WERI-Rb-1 (cell line): ENCODE data around the gene GRIN3B.

Source experiments
- DNase-seq: peaks from one replicate; pipeline ENCODE4 v3.0.0-alpha.2; 2020
- H3K27ac ChIP-seq: fragments of 250-450 bp; sonication (Bioruptor Pico); 2 replicates; pipeline ENCODE4 v1.5.1; 2020; ENCODE audit warnings: mild to moderate bottlenecking, moderate library complexity
- H3K27me3 ChIP-seq: fragments of 250-450 bp; sonication (Bioruptor Pico); 2 replicates; pipeline ENCODE4 v1.5.1; 2021; ENCODE audit warnings: mild to moderate bottlenecking, low read depth, moderate library complexity; ENCODE audit not compliant: insufficient read depth, severe bottlenecking
- H3K36me3 ChIP-seq: fragments of 250-450 bp; sonication (Bioruptor Pico); 2 replicates; pipeline ENCODE4 v1.5.1; 2020; ENCODE audit warnings: mild to moderate bottlenecking, moderate library complexity
- H3K4me3 ChIP-seq: 2 replicates; pipeline ENCODE4 v1.5.1; 2011; ENCODE audit warnings: low read depth, mild to moderate bottlenecking, control low read depth, low read length
- H3K9me3 ChIP-seq: fragments of 250-450 bp; sonication (Bioruptor Pico); 2 replicates; pipeline ENCODE4 v1.5.1; 2021; ENCODE audit warnings: mild to moderate bottlenecking, moderate library complexity; ENCODE audit not compliant: severe bottlenecking
- CTCF ChIP-seq: IDR thresholded peaks from 2 replicates; pipeline ENCODE4 v1.5.1; 2011; ENCODE audit warnings: low read depth, mild to moderate bottlenecking, control low read depth, inconsistent platforms, low read length

The GRIN3B gene

GRCh38 chr19:1004803-1005664 lies 4.8 kb downstream of the GRIN3B start:
- no peak for TF ChIP-seq CTCF
- H3K9me3 ChIP-seq: peaks cover 2% of the 10 kb centered on the region
- H3K27me3 ChIP-seq: peaks cover 26% of the 10 kb centered on the region
- DNase-seq: no peak
- peaks cover 7% of the 10 kb centered on the region for H3K36me3 ChIP-seq
- H3K4me3 ChIP-seq: no peak overlapping the region
- H3K27ac ChIP-seq: no peak overlapping the region

- H3K9me3 ChIP-seq: peaks cover 2% of the 10 kb centered on the region
Observed at GRCh38 chr19:1006711-1007398, 6.6 kb downstream of the GRIN3B start.

GRCh38 chr19:1007399-1008251 lies 7.4 kb downstream of the GRIN3B start:
- Histone ChIP-seq H3K4me3 (no peak overlapping the region), H3K27me3 (peaks cover 8% of the 10 kb centered on the region), H3K36me3 (peaks cover 26% of the 10 kb centered on the region), H3K9me3 (peaks cover 2% of the 10 kb centered on the region), H3K27ac (no peak overlapping the region)
- no peak for TF ChIP-seq CTCF
- no peak for DNase-seq

More at GRCh38 chr19:1006711-1007398, 6.6 kb downstream of the GRIN3B start:
- Histone ChIP-seq H3K36me3 (peaks cover 19% of the 10 kb centered on the region), H3K4me3 (no peak overlapping the region), H3K27me3 (peaks cover 11% of the 10 kb centered on the region), H3K27ac (no peak overlapping the region)
- DNase-seq: no peak
- TF ChIP-seq CTCF: no peak

GRCh38 chr19:1008268-1009040 lies 8.2 kb downstream of the GRIN3B start:
- no peak overlapping the region for H3K4me3 ChIP-seq
- TF ChIP-seq CTCF: no peak
- no peak overlapping the region for H3K27ac ChIP-seq
- peaks cover 2% of the 10 kb centered on the region for H3K9me3 ChIP-seq
- H3K36me3 ChIP-seq: peaks cover 33% of the 10 kb centered on the region
- peaks cover 6% of the 10 kb centered on the region for H3K27me3 ChIP-seq
- no peak for DNase-seq
